Activated naive CD8-positive, alpha-beta T cell treated with anti-CD3 and anti-CD28 coated beads, Interleukin-2, amount 50 U/mL, for 24 hours (primary cell): ENCODE data around the gene ARHGEF4.

ENCODE experiments used
- ATAC-seq: fragments of 150-1000 bp; cut with Tn5 transposase; one replicate; pipeline ENCODE4 v1.10.0; 2021
- DNase-seq: peaks from one replicate; pipeline ENCODE4 v3.0.0; 2021
- H3K27ac Mint-ChIP-seq: one replicate; pipeline ENCODE4 v1.8.0; 2021; ENCODE audit warnings: mild to moderate bottlenecking, mixed read lengths
- H3K27me3 Mint-ChIP-seq: one replicate; pipeline ENCODE4 v1.8.0; 2021; ENCODE audit warnings: mixed read lengths
- H3K36me3 Mint-ChIP-seq: one replicate; pipeline ENCODE4 v1.8.0; 2021; ENCODE audit warnings: low read depth, mixed read lengths
- H3K4me1 Mint-ChIP-seq: one replicate; pipeline ENCODE4 v1.8.0; 2021; ENCODE audit warnings: mixed read lengths
- H3K4me3 Mint-ChIP-seq: one replicate; pipeline ENCODE4 v1.8.0; 2021; ENCODE audit warnings: mild to moderate bottlenecking, moderate library complexity, mixed read lengths
- H3K9me3 Mint-ChIP-seq: one replicate; pipeline ENCODE4 v1.8.0; 2021; ENCODE audit warnings: mixed read lengths

ARHGEF4 gene

GRCh38 chr2:130848526-130849210, 12.0 kb downstream of the ARHGEF4 start:
- H3K4me3 Mint-ChIP-seq = no peak overlapping the region
- no peaks in the 10 kb centered on the region for H3K9me3 Mint-ChIP-seq
- DNase-seq (no peak), ATAC-seq (no peak)
- H3K27me3 Mint-ChIP-seq = peaks cover under 1% of the 10 kb centered on the region
- no peaks in the 10 kb centered on the region for H3K36me3 Mint-ChIP-seq
- H3K4me1 Mint-ChIP-seq = no peaks in the 10 kb centered on the region
- H3K27ac Mint-ChIP-seq = no peak overlapping the region

- no peak overlapping the region for H3K27ac Mint-ChIP-seq
- H3K9me3 Mint-ChIP-seq = no peaks in the 10 kb centered on the region
- H3K36me3 Mint-ChIP-seq = no peaks in the 10 kb centered on the region
- H3K4me3 Mint-ChIP-seq = no peak overlapping the region
- DNase-seq (no peak), ATAC-seq (no peak)
- H3K27me3 Mint-ChIP-seq = no peaks in the 10 kb centered on the region
- H3K4me1 Mint-ChIP-seq = no peaks in the 10 kb centered on the region
Measured at GRCh38 chr2:130849896-130850787, 13.4 kb downstream of the ARHGEF4 start.

DNA sequence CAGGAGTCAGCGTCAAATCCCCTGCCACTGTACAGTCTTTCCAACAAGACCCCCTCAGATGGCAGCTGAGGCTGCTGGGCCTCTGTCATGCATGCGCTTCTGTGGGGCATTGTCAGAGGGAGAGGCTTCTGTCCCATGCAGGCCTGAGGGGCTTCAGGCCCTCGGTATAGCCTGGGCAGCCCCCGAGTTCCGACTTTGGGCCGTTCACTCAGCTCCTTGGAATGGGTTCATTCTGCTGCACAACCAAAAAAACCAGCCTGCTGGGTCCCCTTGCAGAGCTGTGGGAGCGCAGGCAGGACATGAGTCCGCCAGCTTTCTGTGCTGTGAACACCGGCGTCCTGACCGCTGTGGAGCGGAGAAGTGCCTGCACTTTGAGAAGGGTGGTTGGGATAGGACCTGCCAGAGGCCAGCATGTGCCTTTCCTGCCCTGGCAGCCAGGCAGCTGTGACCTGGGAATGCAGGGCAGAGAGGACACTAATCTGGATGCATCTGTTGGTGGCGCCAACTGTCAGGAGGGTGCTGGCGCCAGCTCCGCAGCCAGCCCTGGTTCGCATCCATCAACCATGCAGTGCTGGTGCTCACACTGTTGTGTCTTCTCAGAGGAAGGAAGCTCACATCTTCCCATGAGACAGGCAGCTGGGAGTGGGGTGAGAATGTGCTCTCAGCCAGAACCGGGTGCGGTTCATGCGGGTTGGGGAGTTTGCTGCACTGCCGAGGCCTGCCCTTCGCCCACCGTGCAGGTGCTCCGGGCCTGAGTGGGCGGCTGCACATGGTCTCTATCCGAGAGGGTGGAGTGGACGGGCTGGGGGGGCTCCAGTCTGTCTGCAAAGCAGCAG, 14.3 kb downstream of the ARHGEF4 start:
- Mint-ChIP-seq H3K36me3 (no peaks in the 10 kb centered on the region), H3K4me1 (no peaks in the 10 kb centered on the region), H3K9me3 (no peaks in the 10 kb centered on the region), H3K27ac (no peak overlapping the region), H3K4me3 (no peak overlapping the region), H3K27me3 (no peaks in the 10 kb centered on the region)
- DNase-seq = no peak
- no peak for ATAC-seq

GRCh38 chr2:130851624-130852382, 15.1 kb downstream of the ARHGEF4 start:
- Mint-ChIP-seq H3K9me3 (no peaks in the 10 kb centered on the region), H3K27ac (no peak overlapping the region), H3K4me3 (no peak overlapping the region), H3K36me3 (no peaks in the 10 kb centered on the region), H3K4me1 (no peaks in the 10 kb centered on the region), H3K27me3 (no peaks in the 10 kb centered on the region)
- ATAC-seq (no peak), DNase-seq (no peak)

- Mint-ChIP-seq H3K36me3 (no peaks in the 10 kb centered on the region), H3K4me1 (no peaks in the 10 kb centered on the region), H3K27ac (no peak overlapping the region), H3K4me3 (no peak overlapping the region), H3K27me3 (no peaks in the 10 kb centered on the region), H3K9me3 (no peaks in the 10 kb centered on the region)
- ATAC-seq (no peak), DNase-seq (no peak)
Measured at GRCh38 chr2:130852521-130853115, 15.9 kb downstream of the ARHGEF4 start.

GRCh38 chr2:130853391-130853790, 16.7 kb downstream of the ARHGEF4 start:
- Mint-ChIP-seq H3K9me3 (no peaks in the 10 kb centered on the region), H3K4me3 (no peak overlapping the region), H3K27ac (no peak overlapping the region), H3K27me3 (no peaks in the 10 kb centered on the region), H3K36me3 (no peaks in the 10 kb centered on the region), H3K4me1 (no peaks in the 10 kb centered on the region)
- ATAC-seq = no peak
- no peak for DNase-seq

DNA sequence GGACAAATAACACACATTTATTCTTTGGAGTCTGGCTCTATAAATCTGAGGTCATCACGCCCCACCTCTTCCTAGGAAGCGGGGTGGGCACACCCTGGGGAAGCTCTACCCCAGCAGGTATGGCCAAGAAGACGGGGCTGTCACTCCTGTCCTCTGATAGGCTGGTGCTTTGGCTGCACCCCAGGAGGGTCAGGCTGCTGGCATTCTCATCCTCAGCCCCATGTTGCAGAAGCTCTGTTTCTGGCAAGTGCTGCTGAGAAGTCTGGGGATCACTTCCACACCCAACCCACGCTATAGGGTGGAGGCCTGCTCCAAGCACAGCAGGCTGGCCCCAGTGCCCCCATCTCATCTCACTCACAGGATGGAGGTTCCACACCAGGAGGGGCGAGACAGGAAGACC, 17.6 kb downstream of the ARHGEF4 start:
- no peaks in the 10 kb centered on the region for H3K36me3 Mint-ChIP-seq
- ATAC-seq = no peak
- H3K4me1 Mint-ChIP-seq = no peaks in the 10 kb centered on the region
- H3K27ac Mint-ChIP-seq = no peak overlapping the region
- no peak overlapping the region for H3K4me3 Mint-ChIP-seq
- no peaks in the 10 kb centered on the region for H3K27me3 Mint-ChIP-seq
- no peak for DNase-seq
- no peaks in the 10 kb centered on the region for H3K9me3 Mint-ChIP-seq

- ATAC-seq = no peak
- H3K27ac Mint-ChIP-seq = no peak overlapping the region
Measured at GRCh38 chr2:130864830-130865800, 28.4 kb downstream of the ARHGEF4 start.

GRCh38 chr2:130869441-130870160, 32.9 kb downstream of the ARHGEF4 start:
- H3K9me3 Mint-ChIP-seq = no peaks in the 10 kb centered on the region
- no peaks in the 10 kb centered on the region for H3K36me3 Mint-ChIP-seq
- no peak for DNase-seq
- H3K4me3 Mint-ChIP-seq = no peak overlapping the region
- H3K4me1 Mint-ChIP-seq = peaks cover 8% of the 10 kb centered on the region
- no peak for ATAC-seq
- peaks cover 2% of the 10 kb centered on the region for H3K27me3 Mint-ChIP-seq
- H3K27ac Mint-ChIP-seq = no peak overlapping the region

More at GRCh38 chr2:130864830-130865800, 28.4 kb downstream of the ARHGEF4 start:
- Mint-ChIP-seq H3K4me1 (no peaks in the 10 kb centered on the region), H3K36me3 (no peaks in the 10 kb centered on the region), H3K4me3 (no peak overlapping the region), H3K27me3 (peaks cover 2% of the 10 kb centered on the region), H3K9me3 (no peaks in the 10 kb centered on the region)
- DNase-seq = no peak

DNA sequence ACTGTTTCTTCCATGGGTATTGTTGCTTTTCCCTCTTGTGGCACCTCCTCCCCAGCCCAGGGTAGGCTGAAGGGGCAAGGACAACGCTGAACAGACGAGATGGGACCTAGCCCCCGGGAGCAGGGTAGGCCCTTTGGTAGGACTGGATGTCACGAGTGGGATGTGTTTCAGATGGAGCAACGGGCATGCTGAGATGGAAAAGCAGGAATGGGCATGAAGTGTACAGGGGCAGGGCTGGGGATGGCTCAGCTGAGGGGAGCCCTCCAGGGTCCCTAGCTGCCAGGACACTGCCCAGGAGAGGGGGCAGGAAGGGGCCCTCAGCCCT, 33.4 kb downstream of the ARHGEF4 start:
- DNase-seq = no peak
- Mint-ChIP-seq H3K27ac (no peak overlapping the region), H3K4me3 (no peak overlapping the region), H3K27me3 (peaks cover 5% of the 10 kb centered on the region), H3K36me3 (no peaks in the 10 kb centered on the region), H3K4me1 (peaks cover 8% of the 10 kb centered on the region), H3K9me3 (no peaks in the 10 kb centered on the region)
- ATAC-seq = no peak

- ATAC-seq (no peak), DNase-seq (no peak)
- no peak overlapping the region for H3K27ac Mint-ChIP-seq
- H3K9me3 Mint-ChIP-seq = no peaks in the 10 kb centered on the region
- peaks cover 11% of the 10 kb centered on the region for H3K27me3 Mint-ChIP-seq
- no peaks in the 10 kb centered on the region for H3K36me3 Mint-ChIP-seq
- no peak overlapping the region for H3K4me3 Mint-ChIP-seq
- H3K4me1 Mint-ChIP-seq = peaks cover 8% of the 10 kb centered on the region
Measured at GRCh38 chr2:130870779-130871178, 34.1 kb downstream of the ARHGEF4 start.

DNA sequence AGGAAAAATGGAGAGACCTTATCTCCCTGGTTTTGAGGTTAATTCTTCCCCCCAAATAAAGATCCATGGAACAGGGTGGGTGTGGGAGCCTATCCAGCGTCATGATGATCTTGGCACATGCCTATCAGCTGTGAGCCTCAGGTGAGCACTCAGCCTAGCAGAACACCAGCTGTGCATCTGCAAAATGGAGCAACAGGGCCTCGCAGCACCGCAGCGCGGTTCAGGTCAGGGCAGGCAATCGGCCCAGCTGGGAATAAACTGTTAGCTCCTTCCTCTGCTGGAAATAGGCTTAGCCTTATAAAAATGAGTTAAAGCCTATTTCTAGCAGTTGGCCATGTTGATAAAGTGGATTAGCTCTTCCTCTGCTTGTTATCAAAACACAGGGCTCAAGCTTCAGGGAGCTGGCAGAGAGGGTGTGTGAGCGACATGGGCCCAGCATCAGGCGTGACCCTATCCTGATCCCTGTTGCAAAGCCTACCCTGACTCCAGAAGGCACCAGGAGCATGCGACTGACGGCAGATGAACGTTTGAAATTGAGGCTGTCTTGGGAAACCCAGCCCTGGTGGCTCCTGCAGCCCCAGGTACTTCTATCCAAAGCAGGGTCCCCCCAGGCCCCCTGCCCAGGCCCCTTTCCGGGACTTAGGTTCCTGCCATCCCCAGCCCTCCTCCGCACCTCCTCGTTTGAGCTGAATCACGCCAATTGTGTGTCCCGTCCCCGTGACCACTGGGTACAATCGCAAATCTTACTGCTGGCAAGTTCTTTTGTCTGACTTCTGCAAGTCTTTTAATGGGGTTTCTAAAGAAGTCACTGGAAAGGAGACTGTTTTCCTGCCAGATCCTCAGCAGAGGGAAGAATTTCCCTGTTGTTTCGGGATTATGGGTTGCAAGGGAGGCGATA, 35.4 kb downstream of the ARHGEF4 start:
- DNase-seq (no peak), ATAC-seq (no peak)
- H3K27ac Mint-ChIP-seq = no peak overlapping the region
- peaks cover 13% of the 10 kb centered on the region for H3K27me3 Mint-ChIP-seq
- H3K36me3 Mint-ChIP-seq = no peaks in the 10 kb centered on the region
- no peak overlapping the region for H3K4me3 Mint-ChIP-seq
- H3K9me3 Mint-ChIP-seq = no peaks in the 10 kb centered on the region
- H3K4me1 Mint-ChIP-seq = peaks cover 8% of the 10 kb centered on the region
